ENCODE data around the gene TVP23A.

DNA sequence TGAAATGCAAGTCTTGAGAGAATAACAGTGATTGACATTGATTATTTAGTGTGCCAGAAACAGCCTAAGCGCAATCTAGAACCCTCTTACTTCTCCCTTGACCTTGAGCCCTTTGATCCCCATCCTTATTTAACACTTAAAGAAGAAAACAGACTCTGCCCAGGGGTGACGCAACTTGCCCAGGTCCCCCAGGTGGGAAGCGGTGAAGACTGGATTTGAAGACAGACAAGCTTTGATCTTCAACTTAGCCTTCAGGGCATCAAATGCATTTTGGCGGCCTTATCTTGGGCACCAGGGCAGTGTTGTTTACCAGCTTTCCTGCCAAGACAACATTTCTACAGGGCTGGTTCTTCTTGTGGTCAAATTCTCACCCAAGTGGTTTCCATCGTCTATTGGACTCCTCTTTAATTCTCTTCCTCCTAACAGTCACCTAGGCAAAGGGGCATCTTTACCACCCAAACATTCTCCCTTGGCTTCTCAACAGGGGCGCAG lies 49.6 kb upstream of the TVP23A start:
- TF ChIP-seq, protein P1, sequence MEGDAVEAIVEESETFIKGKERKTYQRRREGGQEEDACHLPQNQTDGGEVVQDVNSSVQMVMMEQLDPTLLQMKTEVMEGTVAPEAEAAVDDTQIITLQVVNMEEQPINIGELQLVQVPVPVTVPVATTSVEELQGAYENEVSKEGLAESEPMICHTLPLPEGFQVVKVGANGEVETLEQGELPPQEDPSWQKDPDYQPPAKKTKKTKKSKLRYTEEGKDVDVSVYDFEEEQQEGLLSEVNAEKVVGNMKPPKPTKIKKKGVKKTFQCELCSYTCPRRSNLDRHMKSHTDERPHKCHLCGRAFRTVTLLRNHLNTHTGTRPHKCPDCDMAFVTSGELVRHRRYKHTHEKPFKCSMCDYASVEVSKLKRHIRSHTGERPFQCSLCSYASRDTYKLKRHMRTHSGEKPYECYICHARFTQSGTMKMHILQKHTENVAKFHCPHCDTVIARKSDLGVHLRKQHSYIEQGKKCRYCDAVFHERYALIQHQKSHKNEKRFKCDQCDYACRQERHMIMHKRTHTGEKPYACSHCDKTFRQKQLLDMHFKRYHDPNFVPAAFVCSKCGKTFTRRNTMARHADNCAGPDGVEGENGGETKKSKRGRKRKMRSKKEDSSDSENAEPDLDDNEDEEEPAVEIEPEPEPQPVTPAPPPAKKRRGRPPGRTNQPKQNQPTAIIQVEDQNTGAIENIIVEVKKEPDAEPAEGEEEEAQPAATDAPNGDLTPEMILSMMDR (IDR thresholded peaks at IDR 0.05), result no peak
- TF ChIP-seq POLR2A (IDR thresholded peaks at IDR 0.05), result no peak

Measured in suprapubic skin (tissue), 3 donors.